HK-2 (cell line): ENCODE data around the gene SLC15A1.

Experiments
- DNase-seq: peaks from one replicate; pipeline ENCODE4 v3.0.0-alpha.2; 2018; ENCODE audit not compliant: unreplicated experiment

Gene SLC15A1

DNA sequence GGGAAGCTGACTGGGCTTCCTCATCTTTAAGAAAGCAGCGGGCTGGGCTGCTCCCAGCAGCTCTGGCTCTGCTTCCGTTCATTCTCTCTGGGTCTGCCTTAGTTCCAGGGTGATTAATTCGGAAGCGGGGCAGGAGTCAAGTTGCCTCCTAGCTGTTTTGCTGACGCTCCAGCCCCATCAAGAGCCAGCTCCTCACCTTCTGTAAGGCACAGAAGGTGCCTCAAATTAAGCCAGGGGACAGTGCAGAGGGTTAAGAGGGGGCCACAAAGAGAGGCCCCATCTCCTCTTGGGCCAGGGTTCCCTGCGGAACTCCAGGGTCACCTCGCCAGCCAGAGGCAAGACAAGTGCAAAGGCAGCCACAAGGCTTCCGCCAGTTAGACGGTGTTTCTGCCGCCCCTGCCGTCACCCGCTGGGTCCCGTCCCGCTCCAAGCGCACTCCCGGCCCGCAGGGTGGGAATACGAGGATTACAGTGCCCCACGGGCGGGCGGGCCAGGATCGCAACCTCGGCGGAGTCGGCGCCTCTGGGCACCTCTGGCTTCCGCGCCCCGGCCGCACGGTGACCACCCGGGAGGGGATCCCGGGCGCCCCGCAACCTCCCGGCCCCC lies 508 bp downstream of the SLC15A1 start:
- no peak for DNase-seq

DNA sequence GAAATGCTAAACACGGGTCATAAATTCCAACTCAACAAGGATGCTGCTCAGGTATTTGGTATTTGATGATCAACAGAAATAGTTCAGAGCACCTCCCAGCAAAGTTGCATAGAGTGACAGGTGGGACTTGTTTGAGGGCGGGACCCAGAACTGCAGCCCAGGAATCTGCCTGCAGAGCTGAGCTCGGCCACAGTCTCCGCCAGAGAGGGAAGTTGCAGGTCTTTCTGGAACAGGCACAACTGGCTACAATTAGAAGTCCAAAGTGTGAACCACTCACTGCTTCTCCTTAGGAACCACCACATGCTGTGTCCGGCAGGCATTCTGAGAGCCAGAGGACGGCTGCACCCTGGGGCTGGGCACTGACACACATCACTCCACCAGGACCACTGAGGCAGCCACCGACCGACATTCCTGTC lies 1.1 kb downstream of the SLC15A1 start:
- DNase-seq, result no peak

DNA sequence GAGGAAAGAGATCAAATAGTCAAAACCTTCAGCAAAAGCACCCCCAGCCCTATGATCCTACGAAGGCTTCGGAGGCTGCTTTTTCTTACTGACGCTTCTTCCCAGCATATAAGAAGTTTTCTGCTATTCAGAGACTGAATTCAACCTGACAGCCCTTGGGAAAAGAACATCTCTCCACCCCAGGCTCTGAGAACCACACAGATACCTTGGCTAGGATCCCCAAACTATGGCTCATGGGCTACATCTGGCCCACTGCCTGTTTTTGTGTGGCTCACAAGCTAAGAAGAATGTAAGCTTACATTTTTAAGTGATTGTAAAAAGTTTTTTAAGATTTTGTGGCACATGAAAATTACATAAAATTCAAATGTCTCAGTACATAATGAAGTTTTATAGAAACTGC lies 3.0 kb downstream of the SLC15A1 start:
- no peak for DNase-seq

DNA sequence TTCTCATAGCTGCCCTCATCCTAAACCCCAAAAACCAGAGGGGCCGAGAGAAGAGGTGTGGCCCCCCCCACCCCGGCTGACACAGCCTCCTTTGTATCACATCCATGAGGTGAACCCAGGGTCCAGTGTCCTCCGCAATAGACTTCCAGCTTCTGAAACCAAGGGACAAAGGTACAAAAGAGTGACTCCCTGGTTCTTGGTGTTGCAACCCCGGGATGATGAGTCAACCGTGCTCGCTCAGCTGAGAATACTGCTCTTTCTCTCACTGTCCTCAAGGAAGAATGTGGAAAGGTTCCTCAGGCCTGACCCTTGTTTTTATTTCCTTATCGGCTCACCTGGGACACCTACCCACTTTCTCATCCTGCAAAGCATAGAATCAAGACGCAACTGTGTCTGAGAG lies 5.5 kb downstream of the SLC15A1 start:
- DNase-seq, result peak; percentile 20

DNA sequence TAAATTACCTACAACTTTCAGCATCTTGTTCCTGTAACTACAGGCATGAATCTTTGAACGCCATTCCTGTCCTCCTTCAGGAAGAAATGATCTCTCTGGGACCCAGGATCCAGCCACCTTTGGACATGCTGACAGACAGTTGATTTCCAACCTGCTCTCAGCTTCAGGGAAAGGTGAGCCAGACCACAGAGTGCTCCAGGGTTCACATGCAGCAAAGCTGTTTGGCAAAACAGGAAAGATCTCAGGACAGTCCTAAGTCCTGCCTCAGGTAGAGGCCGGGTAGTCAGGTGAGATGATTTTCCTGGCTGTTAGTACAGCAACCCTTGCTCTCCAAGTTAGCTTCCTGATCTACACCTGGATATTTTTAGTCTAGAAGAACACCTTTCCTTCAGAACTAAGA lies 9.1 kb downstream of the SLC15A1 start:
- DNase-seq, result no peak

DNA sequence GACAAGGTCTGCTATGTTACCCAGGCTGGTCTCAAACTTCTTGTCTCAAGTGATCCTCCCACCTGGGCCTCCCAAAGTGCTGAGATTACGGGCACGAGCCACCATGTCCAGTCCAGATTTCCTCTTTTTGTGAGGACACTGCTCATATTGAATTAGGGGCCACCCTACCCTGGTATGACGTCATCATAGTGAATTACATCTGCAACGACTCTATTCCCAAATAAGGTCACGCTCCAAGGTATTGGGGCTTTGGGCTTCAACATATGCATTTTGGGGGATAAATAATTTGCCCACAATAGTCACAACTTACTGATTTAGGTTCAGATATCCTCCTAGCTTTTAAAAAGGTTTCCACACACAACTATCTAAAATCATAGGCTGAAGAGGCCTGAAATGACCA lies 9.5 kb downstream of the SLC15A1 start:
- DNase-seq, result no peak

DNA sequence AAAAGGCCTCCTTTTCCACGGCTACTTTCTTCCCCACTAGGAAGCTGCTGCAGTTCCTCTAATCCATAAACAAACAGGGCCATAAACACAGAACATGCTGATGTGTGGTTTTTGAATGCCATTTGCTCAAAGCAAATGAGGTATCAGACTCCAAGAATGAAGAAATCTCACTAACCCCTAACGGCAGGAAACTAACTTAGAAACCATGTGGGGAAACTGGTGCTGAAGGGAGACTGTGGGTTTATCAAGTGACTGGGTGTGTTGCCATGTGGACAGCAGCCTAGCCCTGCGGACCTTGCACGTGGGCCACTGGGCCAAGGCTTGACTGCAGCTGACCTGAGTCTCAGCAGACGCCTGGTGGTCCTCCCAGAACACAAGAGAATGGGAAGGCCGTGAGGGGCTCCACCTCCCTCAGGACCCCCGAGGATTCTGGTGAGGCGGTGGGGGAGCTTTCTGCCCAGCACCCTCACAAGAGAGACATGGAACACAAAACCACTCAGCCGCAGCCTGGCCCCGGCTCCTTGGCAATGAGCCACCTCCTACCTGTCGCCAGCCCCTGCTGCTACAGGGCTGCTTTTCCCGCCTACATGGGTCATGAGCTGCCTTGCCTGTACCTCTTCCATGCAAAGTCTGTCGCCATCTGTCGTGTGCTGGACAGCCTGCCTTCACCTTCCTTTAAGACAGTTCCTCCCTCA lies 10.6 kb downstream of the SLC15A1 start:
- DNase-seq, result no peak

DNA sequence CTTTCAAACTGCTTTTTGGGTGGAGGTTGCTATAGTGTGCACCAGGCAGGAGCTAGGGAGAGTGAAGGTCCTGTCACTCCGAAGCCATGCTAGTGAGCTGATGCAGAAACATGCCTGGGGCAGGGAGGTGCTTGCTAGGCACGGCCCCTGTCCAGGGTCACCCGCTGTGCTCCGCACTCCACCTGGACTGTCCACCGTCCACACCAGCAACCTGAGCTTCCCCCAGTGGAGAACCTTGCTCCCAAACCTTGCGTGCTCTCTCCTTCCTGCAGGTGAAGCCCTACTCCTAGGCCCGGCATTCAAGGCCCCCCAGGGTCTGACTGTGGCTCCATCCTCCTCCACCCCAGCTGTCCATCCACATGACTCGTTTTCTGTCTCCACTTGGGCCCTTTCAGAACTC lies 12.3 kb downstream of the SLC15A1 start:
- no peak for DNase-seq

DNA sequence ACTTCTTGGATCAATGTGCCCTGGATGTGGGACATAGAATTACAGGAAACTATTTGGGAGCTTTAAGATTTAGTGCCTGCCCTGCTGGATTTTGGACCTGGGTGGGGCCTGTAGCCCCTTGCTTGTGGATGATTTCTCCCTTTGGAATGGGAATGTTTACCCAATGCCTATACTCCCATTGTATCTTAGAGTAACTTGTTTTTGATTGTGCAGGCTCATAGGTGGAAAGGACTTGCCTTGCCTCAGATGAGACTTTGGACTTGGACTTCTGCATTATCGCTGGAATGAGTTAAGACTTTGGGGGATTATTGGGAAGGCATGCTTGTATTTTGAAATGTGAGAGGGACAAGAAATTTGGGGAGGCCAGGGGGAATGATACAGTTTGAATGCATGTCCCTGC lies 13.5 kb downstream of the SLC15A1 start:
- DNase-seq, result no peak

DNA sequence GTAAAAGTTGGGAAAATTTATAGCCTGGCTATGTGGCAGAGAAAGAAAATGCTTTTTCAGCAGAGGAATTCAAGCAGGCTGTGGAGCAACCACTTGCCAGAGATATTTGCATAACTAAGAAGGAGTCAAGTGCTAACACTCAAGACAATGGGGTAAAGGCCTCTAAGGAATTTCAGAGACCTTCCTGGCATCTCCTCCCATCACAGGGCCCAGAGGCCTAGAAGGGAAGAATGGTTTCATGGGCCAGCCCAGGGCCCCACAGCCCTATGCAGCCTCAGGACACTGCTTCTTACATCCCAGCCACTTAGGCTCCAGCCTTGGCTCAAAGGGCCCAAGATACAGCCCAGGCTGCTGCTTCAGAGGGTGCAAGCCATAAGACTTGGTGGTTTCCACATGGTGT lies 14.3 kb downstream of the SLC15A1 start:
- DNase-seq, result no peak

DNA sequence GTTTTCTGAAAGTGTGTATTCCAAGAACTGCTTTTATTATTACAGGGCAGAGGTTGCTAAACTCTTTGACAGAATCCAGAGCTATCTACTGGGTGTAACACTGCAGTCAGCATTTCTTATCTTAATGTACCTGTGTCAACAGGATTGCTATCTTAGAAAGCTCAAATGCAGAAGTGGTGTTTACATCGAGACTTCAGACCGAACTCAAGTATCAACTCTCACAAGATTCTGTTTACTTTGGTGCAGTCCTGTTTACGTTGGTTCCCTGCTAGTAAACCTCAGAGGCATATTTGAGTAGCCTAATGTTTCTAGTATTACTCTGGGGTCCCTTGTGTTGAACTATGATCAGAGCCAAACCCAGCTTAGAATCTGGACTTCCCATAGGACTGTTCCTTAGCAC lies 20.5 kb downstream of the SLC15A1 start:
- DNase-seq, result no peak

DNA sequence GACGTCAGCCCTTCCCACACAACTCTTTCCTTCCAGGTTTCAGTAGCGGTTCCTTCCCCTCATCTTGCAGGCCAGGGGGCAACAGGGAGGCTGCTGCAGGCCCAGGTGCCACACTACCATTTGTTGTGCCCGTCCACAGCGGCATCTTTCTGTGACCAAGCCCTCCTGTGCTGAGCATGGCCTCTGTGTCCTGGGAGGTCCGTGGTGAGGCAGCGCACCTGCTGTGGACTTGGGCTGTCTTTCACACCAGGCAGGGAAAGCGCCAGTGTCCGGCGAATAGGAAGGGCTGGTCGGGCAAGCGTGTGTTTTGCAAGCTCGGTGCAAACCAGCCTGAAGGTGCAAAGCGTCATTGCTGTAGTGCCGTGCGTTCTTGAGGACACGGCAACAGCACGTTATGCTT lies 21.4 kb downstream of the SLC15A1 start:
- DNase-seq, result no peak

DNA sequence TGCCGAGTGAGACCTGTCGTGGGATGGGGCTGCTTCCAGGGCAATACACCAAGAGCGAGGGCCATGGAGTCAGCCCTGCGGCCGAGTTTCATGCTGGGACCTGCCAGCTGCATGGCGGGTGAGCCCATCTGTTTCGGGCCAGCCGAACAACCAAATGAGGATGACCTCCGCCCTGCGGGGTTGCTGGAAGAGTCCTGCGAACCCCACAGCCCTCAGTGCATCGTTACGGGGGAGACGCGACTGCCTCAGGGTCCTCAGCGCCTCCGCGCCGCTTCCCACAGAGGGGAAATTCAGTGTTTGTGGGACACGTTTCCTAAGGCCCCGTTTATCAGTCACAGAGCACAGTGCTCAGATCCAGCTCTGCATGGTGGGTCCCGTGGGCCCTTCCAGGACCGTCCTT lies 22.0 kb downstream of the SLC15A1 start:
- DNase-seq, result no peak

DNA sequence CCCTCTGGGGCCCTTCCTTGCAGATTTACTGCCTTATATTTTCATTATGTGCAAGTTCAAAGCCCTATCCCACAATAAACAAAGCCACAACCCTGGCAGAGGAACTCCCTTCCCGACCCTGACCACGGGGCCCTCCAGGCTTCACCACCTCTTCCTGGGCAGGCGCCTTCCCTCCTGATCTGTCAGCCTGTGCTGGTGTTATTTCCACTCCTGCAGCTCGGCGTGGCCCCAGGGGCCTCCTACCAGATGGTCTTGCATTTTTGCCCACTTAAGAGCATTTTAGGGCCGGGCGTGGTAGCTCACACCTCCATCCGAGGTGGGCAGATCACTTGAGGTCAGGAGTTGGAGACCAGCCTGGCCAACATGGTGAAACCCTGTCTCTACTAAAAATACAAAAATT lies 22.8 kb downstream of the SLC15A1 start:
- DNase-seq, result no peak

DNA sequence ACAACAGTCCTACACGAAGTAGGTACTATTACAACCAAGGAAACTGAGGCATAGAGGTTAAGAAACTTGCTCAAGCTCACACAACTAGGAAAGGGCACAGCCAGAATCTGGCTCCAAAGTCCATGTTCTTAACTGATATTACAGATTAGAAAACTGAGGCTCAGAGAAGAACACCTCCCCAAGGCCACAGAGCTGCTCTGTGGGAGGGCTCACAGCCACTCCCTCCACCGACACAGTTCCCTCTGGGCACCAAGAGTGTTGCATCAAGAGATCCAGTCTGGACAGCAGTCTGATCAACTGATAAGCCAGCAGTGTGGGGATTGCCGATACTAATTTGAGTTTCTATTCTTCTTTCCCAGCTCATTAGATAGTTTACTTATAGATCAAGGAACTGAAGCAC lies 29.5 kb downstream of the SLC15A1 start:
- no peak for DNase-seq

DNA sequence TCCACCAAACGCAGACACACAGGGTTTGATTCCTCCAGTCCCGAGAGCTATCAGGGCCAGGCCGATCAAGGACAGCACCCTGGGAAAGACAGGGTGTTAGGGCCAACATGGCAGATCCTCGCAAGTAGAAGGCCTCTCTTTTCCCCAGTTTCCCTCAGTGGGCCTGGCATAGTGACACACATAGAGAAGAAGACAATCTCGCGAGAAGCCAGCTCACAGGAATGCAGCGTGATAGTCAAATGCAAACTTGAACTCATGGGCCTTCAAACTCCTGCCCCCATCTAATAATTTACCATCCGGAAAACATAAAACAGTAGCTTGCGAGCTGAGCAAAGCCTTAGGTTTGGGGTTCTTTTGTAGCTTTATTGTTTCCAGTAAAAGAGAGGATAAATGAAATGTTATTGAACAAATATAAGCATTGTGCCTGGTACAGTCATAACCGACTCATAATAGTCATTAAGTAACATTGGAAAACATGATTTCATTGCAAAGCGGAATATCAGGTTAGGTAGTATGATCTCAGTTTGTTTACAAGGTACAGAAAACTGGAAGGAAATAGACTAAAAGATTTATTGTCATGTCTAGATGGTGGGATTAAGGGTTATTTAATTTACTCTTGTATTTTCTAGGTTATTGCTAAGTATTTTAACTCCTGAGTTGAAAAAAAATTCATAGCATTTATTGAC lies 30.5 kb downstream of the SLC15A1 start:
- no peak for DNase-seq

DNA sequence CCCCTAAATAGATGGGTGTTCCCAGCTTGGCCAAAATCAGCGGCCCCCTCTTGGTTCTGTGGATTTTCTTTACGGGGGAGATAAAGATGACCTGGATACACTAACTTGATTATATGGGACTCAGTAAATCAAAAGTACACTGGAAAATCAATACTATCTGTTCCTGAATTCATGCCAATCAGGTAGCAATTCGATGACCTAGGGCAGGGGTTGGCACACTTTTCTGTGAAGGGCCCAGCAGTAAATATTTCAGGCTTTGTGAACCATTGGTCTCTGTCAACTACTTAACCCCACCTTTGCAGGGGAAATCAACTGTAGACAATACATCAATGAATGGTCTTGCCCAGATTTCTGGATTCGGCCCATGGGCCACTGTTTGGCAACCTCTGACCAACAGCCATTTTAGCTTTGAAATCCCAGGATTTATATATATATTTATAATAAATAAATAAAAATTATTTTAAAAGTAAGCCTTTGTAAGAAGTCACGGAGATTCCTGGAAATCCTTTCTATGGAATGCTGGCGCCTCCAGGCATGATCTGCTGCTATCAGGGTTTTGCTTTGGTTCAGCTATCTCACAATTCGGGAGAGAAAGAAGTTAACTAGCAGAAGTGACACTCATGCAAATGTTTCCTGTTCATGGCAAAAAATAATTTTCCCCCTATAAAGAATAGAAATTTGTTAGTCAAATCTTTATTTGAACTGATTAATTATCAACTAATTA lies 32.8 kb downstream of the SLC15A1 start:
- no peak for DNase-seq

DNA sequence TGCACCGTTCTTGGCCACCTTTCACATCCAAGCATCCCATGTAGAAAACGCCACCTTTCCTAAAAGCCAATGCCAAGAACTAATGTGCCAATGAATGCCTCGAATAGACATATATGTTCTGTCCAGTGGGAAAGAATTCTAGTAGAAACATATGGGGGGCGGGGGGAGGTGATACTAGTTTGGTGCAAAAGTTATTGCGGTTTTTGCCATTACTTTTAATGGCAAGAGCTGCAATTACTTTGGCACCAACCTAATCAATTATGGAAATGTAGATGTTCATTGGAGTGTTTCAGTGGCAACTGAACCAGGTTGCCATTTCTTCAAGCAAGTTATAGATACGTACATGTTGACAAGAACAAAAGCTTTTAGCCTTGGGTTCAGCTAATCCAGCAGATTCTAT lies 34.6 kb downstream of the SLC15A1 start:
- DNase-seq, result no peak

DNA sequence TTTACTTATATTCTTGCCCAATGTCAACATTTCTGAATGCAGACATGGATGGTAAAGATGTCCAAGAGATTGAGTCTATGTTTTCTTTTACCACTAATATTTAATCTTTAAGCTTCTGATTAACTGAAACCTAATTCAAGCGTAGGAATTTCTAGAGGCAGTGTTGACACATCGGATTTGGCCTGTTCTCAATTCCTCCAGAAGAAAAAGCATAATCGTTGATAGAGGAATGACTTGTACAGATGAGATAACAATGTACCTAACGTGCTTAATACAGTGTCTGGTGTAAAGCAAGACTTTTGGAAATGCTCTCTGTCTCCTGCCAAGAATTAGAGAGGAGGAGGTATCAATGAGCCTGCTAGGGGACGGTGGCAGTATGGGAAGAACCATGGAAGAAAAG lies 35.2 kb downstream of the SLC15A1 start:
- no peak for DNase-seq

DNA sequence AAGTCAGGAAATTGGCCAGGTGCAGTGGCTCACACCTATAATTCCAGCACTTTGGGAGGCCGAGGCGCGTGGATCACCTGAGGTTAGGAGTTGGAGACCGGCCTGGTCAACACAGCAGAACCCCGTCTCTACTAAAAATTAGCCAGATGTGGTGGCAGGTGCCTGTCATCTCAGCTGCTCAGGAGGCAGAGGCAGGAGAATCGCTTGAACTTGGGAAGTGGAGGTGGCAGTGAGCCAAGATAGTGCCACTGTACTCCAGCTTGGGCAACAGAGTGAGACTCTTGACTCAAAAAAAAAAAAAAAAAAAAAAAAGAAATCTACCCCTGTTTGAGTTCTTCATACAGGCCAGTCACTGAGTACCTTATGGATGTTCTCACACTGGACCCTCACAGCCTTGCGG lies 42.0 kb downstream of the SLC15A1 start:
- DNase-seq, result no peak

DNA sequence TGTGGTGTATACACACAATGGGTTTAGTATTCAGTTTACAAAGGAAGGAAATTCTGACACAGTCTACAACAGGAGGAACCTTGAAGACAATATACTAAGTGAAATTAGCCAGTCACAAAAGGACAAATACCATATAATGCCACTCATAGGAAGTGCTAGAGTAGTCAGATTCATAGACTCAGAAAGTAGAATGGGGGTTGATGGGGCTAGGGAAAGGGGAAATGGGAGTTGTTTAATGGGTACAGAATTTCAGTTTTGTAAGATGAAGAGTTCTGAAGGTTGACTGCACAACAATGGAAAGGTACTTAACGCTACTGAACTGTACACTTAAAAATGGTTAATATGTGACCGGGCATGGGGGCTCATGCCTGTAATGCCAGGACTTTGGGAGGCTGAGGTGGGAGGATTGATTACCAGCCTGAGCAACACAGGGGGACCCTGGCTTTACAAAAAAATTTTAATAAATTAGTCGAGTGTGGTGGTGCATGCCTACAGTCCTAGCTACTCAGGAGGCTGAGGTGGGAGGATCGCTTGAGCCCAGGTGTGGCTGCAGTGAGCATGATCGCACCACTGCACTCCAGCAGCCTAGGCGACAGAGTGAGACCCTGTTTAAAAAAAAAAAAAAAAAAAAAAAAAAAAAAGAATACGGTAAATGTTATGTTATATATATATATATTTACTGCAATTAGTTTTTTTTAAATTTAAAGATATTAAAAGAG lies 45.0 kb downstream of the SLC15A1 start:
- no peak for DNase-seq

DNA sequence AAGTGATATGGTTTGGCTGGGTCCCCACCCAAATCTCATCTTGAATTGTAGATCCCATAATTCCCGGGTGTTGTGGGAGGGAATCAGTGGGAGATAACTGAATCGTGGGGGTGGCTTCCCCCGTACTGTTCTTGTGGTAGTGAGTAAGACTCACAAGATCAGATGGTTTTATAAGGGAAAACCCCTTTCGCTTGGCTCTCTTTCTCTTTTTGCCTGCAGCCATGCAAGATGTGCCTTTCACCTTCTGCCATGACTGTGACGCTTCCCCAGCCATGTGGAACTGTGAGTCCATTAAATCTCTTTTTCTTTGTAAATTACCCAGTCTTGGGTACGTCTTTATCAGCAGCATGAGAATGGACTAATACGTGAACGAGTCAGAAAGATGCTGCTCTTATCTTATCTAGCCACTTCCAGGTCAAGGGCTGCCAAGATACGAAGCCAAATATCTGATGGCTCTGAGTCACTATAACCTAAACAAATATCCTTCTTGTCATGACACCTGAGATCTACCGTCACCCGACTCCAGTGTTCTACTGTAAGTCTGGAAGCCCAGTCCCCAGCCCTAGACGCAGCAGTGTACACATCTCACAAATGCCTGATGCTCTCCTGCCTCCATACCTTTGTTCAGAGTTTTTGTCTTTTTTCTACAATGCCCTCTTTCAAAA lies 45.9 kb downstream of the SLC15A1 start:
- DNase-seq, result peak; percentile 18
